NT2/D1 (cell line): Measurements from ENCODE around the gene PHF3.

ENCODE experiments used
- SUZ12 ChIP-seq: IDR thresholded peaks from 2 replicates; pipeline ENCODE4 v1.6.1; 2011; ENCODE audit not compliant: insufficient read length, insufficient read depth; ENCODE audit errors: extremely low read depth
- YY1 ChIP-seq: IDR thresholded peaks from 2 replicates; pipeline ENCODE4 v1.6.1; 2011; ENCODE audit not compliant: insufficient read length, insufficient read depth
- ZNF274 ChIP-seq: IDR thresholded peaks from 2 replicates; pipeline ENCODE4 v1.6.1; 2011; ENCODE audit warnings: mild to moderate bottlenecking, low read depth, low read length

DNA sequence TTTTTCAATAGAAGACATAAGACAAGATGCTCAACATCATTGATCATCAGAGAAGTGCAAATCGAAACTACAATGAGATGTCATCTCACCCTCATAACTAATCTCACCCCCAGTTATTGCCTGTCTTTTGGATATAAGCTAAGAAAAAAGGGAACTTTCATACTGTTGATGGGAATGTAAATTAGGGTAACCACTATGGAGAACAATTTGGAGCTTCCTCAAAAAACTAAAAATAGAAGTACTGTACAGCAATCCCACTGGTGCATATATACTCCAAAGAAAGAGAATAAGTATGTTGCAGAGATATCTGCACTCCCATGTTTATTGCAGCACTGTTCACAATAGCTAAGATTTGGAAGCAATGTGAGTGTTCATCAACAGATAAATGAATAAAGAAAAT, 26.4 kb upstream of the PHF3 start:
- no peak for TF ChIP-seq SUZ12
- TF ChIP-seq YY1: no peak
- TF ChIP-seq ZNF274: no peak
